B cell (primary cell): ENCODE data around the gene CCDC122. TPM values are rescaled to one million over a fixed set of nuclear protein-coding genes. Genes with fewer than 3 reads are reported as not detected.

ENCODE experiments used
- polyA plus RNA-seq: library from polyadenylated mRNA; depleted of rRNA; stranded (reverse); fragments of >200 nt; gene quantifications from 2 replicates; pipeline ENCODE4 v1.2.3, GENCODE V29; 2012
- small RNA-seq: library from RNA; depleted of rRNA; stranded (forward); fragments of <200 nt; gene quantifications from one replicate; pipeline ENCODE3, GENCODE V24; 2012; ENCODE audit warnings: low replicate concordance, low read depth; ENCODE audit not compliant: insufficient read length
- total RNA-seq, 2 donors: library from RNA; stranded (reverse); fragments of 120-200 nt in 1 of 2; gene quantifications; 1 replicate in 1 of 2; 2 replicates in 1 of 2; pipeline versions ENCODE4 v1.2.3 to v1.2.4, GENCODE V29; 2013 to 2022

The CCDC122 gene
- total and polyA plus RNA-seq, 2 donors (not counting 1 experiment from before 2014, with no cell fraction given) = 1.1 to 12.1 TPM

Small RNA genes within 50 kb of the gene (small RNA-seq; reads per million reads assigned to genes)
- gene AL162713.1 = not detected

Other genes with a start within 250 kb of the CCDC122 start
- gene ENOX1, start 92.8 kb downstream of the CCDC122 start, total RNA-seq = not detected in 2 replicates
- not detected in 2 replicates for gene ENOX1, start 92.8 kb downstream of the CCDC122 start, polyA plus RNA-seq
- gene LACC1, start 164 bp upstream of the CCDC122 start, total RNA-seq = 4.1 and 5.3 TPM in 2 replicates
- gene LACC1, start 164 bp upstream of the CCDC122 start, polyA plus RNA-seq = 1.4 and 2.0 TPM in 2 replicates